Mucosa of gallbladder (tissue), 1 donor: ENCODE results near the gene PAQR9. TPM values are rescaled to one million over a fixed set of nuclear protein-coding genes. Genes with fewer than 3 reads are reported as not detected.
A peak's percentile ranks its signal among the peaks of the same experiment; 100 is the strongest.
"Not testable (repeated sequence)": the region's sequence is repeated elsewhere in the genome, so short reads cannot be mapped to it uniquely, and the experiment has no call there.

ENCODE experiments used
- DNase-seq: peaks from one replicate; pipeline ENCODE4 v3.0.0-alpha.2; 2020; ENCODE audit warnings: low spot score
- total RNA-seq: library from RNA; stranded (reverse); gene quantifications from one replicate; pipeline ENCODE4 v1.2.1, GENCODE V29; 2021
- donor health status: DM: no; HTN: no; CAD: no.

Gene PAQR9, protein sequence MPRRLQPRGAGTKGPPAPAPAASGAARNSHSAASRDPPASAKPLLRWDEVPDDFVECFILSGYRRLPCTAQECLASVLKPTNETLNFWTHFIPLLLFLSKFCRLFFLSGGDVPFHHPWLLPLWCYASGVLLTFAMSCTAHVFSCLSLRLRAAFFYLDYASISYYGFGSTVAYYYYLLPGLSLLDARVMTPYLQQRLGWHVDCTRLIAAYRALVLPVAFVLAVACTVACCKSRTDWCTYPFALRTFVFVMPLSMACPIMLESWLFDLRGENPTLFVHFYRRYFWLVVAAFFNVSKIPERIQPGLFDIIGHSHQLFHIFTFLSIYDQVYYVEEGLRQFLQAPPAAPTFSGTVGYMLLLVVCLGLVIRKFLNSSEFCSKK
- total RNA-seq = 0.32 TPM

DNA sequence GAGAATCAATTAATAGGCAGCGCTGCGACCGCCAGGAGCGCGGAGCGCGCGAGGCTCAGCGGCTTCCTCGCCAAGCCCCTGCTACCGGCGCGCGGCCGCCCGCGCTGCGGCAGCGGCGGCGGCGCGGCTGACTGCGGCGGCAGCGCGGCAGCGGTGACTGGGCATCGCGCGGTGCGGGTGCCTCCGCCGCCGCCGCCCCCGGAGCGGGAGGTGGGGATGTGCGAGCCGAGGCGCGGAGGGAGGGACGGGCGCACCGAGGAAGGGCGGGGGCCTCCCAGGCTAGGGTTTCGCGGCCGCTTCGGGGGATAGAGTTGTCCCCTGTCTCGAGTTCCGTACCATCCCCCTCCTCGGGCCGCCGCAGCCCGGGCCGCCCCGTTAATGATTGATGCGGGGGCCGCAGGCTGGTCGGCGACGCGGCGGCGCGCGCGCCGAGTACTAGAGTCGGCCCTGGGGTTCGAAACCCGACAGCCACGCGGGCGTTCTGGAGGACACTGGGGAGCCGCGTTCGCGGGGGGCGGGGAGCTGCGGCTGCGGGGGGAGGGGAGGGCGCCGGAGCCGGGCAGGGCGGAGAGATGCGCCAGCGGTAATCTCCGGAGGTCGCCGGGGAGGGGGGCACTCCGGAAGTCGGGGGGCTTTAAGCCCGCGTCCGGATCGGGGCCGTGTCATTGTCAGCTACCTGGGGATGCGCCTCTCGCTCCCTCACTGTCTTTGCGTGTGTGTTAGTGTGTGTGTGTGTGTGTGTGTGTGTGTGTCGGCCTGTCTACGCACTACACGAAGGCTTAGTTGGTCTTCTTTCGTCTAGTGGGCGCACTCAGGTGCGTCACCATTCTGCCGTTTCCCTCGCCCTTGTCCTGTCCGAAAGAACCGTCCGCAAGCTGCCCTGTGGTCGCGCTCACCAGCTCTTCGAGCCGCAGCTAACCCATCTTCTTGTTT is at the start of gene PAQR9:
Gene PAQR9 (minus strand): TSS at position 159 of the 933 bp plus-strand sequence. CDS start 338 bp downstream, outside the sequence.
- DNase-seq = no peak

- no peak for DNase-seq
These were observed 48.2 kb upstream of the PAQR9 start for GRCh38 chr3:143011705-143012104.

DNA sequence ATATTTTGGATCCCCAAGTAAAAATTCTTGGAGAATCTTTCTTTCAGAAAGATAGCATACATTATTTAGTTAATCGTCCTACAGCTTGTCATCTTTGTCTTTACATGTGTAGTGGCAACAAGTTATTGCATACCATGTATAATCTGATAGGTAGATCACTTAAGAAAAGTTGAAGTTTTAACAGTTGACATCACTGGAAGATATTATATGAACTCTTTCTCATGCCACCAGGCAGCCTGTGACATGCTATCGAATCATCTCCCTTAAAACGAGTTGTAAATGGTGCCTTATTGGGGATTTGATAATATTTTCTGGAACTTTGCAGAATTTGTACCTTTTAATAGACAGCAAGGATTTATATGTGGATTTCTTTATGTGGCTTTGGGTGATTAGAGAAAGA is 46.5 kb upstream of the PAQR9 start:
- DNase-seq = no peak

DNA sequence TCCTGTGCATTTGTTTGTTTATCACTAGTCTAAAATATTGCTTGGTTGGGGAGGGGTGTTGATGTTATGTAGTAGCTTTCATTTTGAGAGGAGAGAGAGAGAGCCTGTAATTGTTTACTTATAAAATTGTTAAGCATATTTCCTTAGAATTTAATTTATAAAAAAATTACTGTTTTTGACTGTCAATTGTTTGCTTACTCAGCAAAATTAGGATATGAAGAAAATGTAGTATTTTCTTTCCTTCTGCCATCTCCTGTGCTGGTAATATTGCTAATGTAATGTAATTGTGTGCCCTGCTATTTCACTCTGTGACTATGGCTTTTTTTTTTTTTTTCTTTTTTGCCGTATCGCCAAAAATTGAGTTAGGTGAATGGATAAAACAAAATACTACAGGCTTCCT is 41.3 kb upstream of the PAQR9 start:
- DNase-seq = no peak

DNA sequence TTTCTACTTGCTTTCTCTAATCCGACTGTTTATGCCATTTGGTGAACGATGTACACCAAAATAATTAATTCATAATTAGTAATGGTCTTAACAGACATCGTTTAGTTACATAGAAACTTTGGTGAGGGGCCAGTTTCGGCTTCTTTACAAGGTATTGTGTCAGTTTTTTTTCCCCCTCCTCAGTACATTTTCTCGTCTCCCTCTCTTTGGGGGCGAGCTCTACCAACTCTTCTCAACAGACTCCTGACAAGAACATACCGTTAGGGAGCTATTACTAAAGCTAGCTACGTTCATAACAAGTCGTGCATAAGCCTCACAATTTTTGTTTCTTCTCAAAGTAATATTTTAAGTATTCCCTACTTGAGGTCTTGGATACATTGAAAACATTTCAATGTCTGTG is 39.3 kb upstream of the PAQR9 start:
- no peak for DNase-seq

GRCh38 chr3:143002083-143002712 is 38.7 kb upstream of the PAQR9 start:
- no peak for DNase-seq

DNA sequence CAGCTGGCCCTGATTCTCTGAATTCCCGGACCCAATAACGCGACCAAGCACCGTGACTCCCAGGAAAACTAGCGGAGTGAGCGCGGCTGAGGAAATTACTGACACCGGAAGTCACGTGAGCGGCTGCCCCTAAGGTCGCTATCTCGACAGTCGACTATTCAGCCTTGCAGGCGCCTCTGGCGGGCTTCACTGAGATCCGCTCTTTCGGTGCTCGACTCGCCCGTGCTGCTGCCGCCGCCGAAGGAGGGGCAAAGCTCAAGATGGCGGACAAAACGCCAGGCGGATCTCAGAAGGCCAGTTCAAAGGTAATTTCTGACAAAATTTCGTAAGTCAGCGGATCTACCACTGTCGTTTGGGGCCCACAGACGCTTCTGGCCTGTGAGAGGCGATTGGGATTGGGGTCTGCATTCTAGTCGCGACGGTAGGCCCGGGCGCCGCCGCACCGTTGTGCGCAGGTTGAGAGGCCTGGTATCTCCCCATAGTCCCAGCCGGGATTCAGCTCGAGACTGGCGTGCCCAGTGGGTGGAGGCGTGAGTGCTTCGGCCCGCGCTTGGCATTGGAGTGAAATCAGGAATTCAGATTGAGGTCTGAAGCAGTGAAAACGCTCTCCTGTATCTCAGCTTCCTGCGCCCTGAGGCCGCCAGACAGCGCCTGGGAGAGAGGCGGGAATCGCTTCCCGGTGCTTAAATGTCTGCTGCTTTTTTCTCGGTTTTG is 38.1 kb upstream of the PAQR9 start, which contains the start of gene U2SURP:
Gene U2SURP (plus strand): TSS at position 202 of the 714 bp plus-strand sequence. CDS start 59 bp downstream, at position 261.
- DNase-seq = peak; percentile 98

DNA sequence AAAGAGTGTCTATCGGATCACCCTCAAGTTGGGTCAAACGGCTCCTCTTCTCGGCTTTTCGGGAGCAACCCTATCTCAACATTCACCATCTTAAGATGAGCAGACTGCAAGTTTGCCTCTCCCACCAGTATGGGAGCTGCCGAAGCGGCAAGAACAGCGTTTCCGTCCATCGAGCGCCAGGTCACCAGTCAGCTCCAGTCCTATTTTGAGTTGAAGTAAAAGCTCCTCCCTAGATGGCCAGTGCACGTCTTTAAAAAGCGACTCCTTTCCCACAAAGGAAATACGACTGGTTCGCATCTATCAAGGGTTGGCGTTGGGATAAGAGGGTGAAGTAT is 37.5 kb upstream of the PAQR9 start:
- no peak for DNase-seq

GRCh38 chr3:143000528-143000927 is 37.1 kb upstream of the PAQR9 start:
- DNase-seq = no peak

DNA sequence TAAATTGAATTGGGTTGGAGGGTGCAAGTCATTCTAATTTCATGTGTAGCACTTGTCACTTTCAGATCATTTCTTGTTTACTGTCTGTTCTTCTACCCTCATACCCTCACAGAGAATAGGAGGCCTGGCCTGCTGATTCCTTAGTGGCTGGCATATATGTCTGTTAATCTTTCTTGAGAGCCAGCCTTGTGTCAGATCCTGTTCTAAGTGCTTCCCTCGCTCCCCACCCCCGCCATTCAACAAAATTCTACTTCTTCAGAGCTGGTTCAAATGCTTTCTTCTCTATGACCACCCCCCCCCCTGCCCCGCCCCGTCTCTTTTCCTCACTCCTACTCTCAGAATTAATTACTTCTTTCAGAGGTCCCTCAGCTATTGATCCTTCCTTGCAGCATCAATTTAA is 36.4 kb upstream of the PAQR9 start:
- DNase-seq = no peak

GRCh38 chr3:142998439-142998838 is 35.0 kb upstream of the PAQR9 start:
- no peak for DNase-seq

- DNase-seq = no peak
These were observed 33.9 kb upstream of the PAQR9 start for GRCh38 chr3:142997330-142997729.

DNA sequence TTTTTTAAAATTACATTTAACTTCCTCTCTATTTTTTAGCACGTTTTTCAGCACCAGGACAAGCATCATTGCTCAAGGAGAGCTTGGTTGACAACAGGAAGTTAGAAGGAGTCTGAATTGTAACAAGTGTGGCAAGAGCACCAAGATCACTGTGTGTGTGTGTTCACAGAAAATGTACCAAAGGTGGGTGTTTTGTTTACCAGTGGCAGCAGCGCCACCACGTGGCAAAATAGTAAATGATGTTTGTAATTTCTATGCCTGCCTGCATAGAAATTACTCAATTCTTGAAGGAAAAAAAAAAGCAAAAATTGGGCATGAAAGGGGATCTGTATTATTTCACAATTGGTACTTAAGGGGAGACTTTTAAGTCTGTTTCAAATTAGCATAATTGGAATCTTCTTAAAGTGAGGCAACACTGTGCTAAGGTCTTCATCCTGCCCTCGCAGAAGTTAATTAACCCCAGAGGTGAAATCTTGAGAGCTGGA is 30.5 kb upstream of the PAQR9 start:
- peak; percentile 48 for DNase-seq

DNA sequence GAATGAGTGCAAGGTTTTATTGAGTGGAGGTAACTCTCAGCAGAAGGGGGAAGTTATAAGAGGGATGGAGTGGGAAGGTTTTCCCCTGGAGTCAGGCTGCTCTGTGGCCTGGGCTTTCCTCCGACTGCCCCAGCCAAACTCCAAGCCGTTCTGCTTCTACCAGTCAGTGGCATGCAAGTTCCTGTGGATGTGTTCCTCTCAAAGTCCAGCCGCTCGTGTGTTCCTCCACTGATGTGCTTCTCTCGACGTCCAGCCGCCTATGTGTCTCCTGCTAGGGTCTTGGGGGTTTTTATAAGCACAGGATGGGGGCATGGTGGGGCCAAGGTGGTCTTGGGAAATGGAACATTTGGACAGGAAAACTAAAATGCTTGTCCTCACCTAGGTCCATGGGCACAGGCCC is 28.8 kb upstream of the PAQR9 start:
- DNase-seq = no peak

- no peak for DNase-seq
These were observed 27.2 kb upstream of the PAQR9 start for GRCh38 chr3:142990721-142991120.

DNA sequence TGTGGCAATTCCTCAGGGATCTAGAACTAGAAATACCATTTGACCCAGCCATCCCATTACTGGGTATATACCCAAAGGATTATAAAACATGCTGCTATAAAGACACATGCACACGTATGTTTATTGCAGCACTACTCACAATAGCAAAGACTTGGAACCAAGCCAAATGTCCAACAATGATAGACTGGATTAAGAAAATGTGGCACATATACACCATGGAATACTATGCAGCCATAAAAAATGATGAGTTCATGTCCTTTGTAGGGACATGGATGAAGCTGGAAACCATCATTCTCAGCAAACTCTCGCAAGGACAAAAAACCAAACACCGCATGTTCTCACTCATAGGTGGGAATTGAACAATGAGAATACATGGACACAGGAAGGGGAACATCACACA is 25.4 kb upstream of the PAQR9 start:
- DNase-seq = not testable (repeated sequence)

- DNase-seq = not testable (repeated sequence)
These were observed 24.7 kb upstream of the PAQR9 start for GRCh38 chr3:142988221-142988620.

- no peak for DNase-seq
These were observed 24.2 kb upstream of the PAQR9 start for GRCh38 chr3:142987707-142988106.

DNA sequence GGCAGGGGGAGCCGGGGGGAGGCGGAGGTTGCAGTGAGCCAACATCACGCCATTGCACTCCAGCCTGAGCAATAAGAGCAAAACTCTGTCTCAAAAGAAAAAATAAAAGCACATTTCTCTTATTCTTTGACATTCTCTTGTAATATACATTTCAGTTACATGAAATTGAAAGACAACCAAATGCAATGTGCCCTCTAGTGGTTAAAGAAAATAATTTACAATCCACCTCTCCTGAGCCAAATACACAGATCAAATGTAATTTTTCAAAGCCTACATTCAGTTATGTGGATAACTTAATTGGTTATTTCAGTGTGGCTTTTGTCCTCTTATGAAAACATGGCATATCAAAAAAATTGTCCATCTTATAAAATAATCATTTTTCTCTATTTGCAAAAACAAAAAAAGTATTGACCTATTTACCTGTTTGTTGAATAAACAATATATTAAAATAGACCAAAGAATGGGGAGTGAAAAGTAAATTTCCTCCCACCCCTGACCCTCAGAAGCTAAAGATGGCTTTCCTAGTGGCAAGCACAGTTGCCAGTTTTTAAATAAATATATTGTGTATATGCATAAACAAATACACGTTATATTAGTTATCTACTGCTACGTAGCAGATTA is 23.7 kb upstream of the PAQR9 start:
- DNase-seq = no peak

DNA sequence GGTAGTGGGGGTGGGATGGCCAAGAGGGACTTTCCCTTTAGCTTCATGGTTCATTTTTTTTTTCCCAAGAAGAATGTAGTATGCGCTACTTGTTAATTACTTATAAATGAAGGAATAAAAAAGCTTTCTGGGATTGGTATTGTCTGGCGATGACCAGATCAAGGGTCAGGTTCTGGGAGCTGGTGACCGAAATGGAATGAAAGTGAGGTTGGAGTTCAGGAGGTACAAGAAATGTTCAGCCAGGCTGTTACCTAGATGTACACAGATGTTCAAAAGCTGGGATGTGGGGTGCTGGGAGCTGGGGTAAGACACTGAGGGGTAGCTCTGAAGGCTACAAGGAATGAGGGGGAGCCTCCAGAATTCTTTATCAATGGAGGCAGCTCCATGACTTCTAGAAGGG is 20.8 kb upstream of the PAQR9 start:
- no peak for DNase-seq

DNA sequence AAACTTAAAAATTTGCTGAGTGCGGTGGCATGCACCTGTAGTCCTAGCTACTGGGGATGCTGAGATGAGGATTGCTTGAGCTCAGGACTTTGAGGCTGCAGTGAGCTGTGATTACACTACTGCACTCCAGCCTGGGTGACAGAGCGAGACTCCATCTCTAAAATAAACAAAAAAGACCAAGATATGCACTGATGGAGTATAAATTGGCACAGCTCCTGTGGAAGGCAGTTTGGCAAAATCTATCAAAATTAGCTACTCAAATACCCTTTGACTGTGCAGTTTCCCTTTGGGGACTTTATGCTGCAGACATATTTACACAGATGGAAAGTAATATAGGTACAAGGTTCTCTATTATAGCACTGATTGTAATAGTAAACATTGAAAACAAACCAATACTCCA is 19.8 kb upstream of the PAQR9 start:
- DNase-seq = no peak
